H4 (cell line): Measurements from ENCODE around the gene MEX3D. TPM values are rescaled to one million over a fixed set of nuclear protein-coding genes. Genes with fewer than 3 reads are reported as not detected.
A peak's percentile ranks its signal among the peaks of the same experiment; 100 is the strongest.
"Not testable (repeated sequence)": the region's sequence is repeated elsewhere in the genome, so short reads cannot be mapped to it uniquely, and the experiment has no call there.

Experiments
- DNase-seq: peaks from one replicate; pipeline ENCODE4 v3.0.0-alpha.2; 2015; ENCODE audit warnings: low spot score
- total RNA-seq: library from RNA; depleted of rRNA; stranded (reverse); fragments of >200 nt; shearing (Covaris generic); gene quantifications from 2 replicates; pipeline ENCODE4 v1.2.3, GENCODE V29; 2014

The MEX3D gene
- total RNA-seq, 1 experiment from 2014 or later, result 5.7 TPM

- no peak for DNase-seq
Observed at GRCh38 chr19:1572795-1573194, 4.7 kb upstream of the MEX3D start.

- no peak for DNase-seq
Observed at GRCh38 chr19:1571358-1571757, 3.2 kb upstream of the MEX3D start.

GRCh38 chr19:1570836-1571235, 2.7 kb upstream of the MEX3D start:
- no peak for DNase-seq

GRCh38 chr19:1569997-1570396, 1.9 kb upstream of the MEX3D start:
- DNase-seq, result no peak

GRCh38 chr19:1567848-1568227, 287 bp downstream of the MEX3D start:
- no peak for DNase-seq

GRCh38 chr19:1567116-1567847, 843 bp downstream of the MEX3D start:
- no peak for DNase-seq

- DNase-seq, result peak; percentile 57
Observed at GRCh38 chr19:1566392-1567115, 1.6 kb downstream of the MEX3D start.

- DNase-seq, result no peak
Observed at GRCh38 chr19:1563251-1563650, 4.9 kb downstream of the MEX3D start.

- no peak for DNase-seq
Observed at GRCh38 chr19:1561236-1561842, 6.8 kb downstream of the MEX3D start.

- DNase-seq, result no peak
Observed at GRCh38 chr19:1560286-1560882, 7.7 kb downstream of the MEX3D start.

- DNase-seq, result no peak
Observed at GRCh38 chr19:1558552-1558951, 9.6 kb downstream of the MEX3D start.

- no peak for DNase-seq
Observed at GRCh38 chr19:1556390-1557070, 11.6 kb downstream of the MEX3D start.

- no peak for DNase-seq
Observed at GRCh38 chr19:1555487-1556389, 12.4 kb downstream of the MEX3D start.

GRCh38 chr19:1554968-1555367, 13.2 kb downstream of the MEX3D start:
- DNase-seq, result no peak

GRCh38 chr19:1553415-1553814, 14.7 kb downstream of the MEX3D start:
- no peak for DNase-seq

- no peak for DNase-seq
Observed at GRCh38 chr19:1551068-1552040, 16.8 kb downstream of the MEX3D start.

GRCh38 chr19:1549332-1549945, 18.7 kb downstream of the MEX3D start:
- no peak for DNase-seq

- no peak for DNase-seq
Observed at GRCh38 chr19:1540365-1540925, 27.7 kb downstream of the MEX3D start.

GRCh38 chr19:1539749-1540148, 28.4 kb downstream of the MEX3D start:
- not testable (repeated sequence) for DNase-seq
